ENCODE results near the gene SH2D3C.

DNA sequence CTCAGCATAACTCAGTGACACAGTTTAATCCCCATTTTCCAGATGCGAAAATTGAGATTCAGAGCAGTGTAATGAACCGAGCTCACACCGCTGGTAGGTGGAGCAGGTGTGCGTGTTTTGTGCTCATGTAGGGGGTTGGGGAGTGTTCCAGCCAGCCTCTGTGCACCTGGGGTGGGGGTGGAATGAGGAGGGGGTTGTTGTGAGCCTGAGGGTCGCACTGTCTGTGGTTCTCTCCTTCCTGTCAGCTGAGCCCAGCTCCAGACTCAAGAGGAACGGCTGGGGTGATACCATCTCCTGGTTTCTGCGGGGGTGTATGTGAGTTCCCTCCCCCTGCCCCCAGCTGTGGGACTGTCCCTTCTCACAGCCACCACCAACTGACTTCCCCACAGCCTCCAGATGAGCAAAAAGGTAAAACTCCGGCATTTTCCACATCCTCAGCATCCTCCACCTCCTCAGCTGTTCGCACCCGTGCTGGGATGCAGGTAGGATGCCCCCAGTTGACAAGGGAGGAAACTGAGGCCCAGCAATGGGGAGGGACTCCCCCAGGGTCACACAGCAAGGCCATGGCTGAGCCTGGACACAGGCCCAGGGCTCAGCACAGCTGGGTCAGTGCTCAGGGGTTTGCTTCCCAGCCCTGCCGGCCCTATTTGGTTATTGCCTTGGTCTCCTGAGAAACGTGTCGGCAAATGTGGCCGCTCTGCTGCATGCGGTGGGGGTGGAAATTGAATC is 2.1 kb downstream of the SH2D3C start:
- TF ChIP-seq, protein P1, sequence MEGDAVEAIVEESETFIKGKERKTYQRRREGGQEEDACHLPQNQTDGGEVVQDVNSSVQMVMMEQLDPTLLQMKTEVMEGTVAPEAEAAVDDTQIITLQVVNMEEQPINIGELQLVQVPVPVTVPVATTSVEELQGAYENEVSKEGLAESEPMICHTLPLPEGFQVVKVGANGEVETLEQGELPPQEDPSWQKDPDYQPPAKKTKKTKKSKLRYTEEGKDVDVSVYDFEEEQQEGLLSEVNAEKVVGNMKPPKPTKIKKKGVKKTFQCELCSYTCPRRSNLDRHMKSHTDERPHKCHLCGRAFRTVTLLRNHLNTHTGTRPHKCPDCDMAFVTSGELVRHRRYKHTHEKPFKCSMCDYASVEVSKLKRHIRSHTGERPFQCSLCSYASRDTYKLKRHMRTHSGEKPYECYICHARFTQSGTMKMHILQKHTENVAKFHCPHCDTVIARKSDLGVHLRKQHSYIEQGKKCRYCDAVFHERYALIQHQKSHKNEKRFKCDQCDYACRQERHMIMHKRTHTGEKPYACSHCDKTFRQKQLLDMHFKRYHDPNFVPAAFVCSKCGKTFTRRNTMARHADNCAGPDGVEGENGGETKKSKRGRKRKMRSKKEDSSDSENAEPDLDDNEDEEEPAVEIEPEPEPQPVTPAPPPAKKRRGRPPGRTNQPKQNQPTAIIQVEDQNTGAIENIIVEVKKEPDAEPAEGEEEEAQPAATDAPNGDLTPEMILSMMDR (IDR thresholded peaks at IDR 0.05), result no peak
- no peak for TF ChIP-seq EP300 (IDR thresholded peaks at IDR 0.05)
- TF ChIP-seq CBX2 (IDR thresholded peaks at IDR 0.05; ENCODE audit: borderline replicate concordance, low read depth), result no peak
- TF ChIP-seq, protein P2, sequence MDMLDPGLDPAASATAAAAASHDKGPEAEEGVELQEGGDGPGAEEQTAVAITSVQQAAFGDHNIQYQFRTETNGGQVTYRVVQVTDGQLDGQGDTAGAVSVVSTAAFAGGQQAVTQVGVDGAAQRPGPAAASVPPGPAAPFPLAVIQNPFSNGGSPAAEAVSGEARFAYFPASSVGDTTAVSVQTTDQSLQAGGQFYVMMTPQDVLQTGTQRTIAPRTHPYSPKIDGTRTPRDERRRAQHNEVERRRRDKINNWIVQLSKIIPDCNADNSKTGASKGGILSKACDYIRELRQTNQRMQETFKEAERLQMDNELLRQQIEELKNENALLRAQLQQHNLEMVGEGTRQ (IDR thresholded peaks at IDR 0.05), result no peak
- TF ChIP-seq, protein P3, sequence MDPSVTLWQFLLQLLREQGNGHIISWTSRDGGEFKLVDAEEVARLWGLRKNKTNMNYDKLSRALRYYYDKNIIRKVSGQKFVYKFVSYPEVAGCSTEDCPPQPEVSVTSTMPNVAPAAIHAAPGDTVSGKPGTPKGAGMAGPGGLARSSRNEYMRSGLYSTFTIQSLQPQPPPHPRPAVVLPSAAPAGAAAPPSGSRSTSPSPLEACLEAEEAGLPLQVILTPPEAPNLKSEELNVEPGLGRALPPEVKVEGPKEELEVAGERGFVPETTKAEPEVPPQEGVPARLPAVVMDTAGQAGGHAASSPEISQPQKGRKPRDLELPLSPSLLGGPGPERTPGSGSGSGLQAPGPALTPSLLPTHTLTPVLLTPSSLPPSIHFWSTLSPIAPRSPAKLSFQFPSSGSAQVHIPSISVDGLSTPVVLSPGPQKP (IDR thresholded peaks at IDR 0.05; ENCODE audit: low read depth, low read length), result no peak
- TF ChIP-seq RAD21 (conservative IDR thresholded peaks at IDR 0.05 in 1 of 2, IDR thresholded peaks at IDR 0.05 in 1 of 2), result no peak
- TF ChIP-seq, protein P4, sequence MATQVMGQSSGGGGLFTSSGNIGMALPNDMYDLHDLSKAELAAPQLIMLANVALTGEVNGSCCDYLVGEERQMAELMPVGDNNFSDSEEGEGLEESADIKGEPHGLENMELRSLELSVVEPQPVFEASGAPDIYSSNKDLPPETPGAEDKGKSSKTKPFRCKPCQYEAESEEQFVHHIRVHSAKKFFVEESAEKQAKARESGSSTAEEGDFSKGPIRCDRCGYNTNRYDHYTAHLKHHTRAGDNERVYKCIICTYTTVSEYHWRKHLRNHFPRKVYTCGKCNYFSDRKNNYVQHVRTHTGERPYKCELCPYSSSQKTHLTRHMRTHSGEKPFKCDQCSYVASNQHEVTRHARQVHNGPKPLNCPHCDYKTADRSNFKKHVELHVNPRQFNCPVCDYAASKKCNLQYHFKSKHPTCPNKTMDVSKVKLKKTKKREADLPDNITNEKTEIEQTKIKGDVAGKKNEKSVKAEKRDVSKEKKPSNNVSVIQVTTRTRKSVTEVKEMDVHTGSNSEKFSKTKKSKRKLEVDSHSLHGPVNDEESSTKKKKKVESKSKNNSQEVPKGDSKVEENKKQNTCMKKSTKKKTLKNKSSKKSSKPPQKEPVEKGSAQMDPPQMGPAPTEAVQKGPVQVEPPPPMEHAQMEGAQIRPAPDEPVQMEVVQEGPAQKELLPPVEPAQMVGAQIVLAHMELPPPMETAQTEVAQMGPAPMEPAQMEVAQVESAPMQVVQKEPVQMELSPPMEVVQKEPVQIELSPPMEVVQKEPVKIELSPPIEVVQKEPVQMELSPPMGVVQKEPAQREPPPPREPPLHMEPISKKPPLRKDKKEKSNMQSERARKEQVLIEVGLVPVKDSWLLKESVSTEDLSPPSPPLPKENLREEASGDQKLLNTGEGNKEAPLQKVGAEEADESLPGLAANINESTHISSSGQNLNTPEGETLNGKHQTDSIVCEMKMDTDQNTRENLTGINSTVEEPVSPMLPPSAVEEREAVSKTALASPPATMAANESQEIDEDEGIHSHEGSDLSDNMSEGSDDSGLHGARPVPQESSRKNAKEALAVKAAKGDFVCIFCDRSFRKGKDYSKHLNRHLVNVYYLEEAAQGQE (IDR thresholded peaks at IDR 0.05), result no peak
- TF ChIP-seq SMC3 (IDR thresholded peaks at IDR 0.05), result no peak
- TF ChIP-seq, protein P5, sequence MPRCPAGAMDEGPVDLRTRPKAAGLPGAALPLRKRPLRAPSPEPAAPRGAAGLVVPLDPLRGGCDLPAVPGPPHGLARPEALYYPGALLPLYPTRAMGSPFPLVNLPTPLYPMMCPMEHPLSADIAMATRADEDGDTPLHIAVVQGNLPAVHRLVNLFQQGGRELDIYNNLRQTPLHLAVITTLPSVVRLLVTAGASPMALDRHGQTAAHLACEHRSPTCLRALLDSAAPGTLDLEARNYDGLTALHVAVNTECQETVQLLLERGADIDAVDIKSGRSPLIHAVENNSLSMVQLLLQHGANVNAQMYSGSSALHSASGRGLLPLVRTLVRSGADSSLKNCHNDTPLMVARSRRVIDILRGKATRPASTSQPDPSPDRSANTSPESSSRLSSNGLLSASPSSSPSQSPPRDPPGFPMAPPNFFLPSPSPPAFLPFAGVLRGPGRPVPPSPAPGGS (IDR thresholded peaks at IDR 0.05), result no peak
- TF ChIP-seq KDM1A (IDR thresholded peaks at IDR 0.05; ENCODE audit: low read depth), result no peak
- TF ChIP-seq POLR2A (IDR thresholded peaks at IDR 0.05; ENCODE audit: low read length), result no peak

Data from A549 (cell line).